NCI-H774 (cell line): Measurements from ENCODE around the gene AKR7A2.

Source experiments
- DNase-seq: peaks from one replicate; lab custom pipeline; 2025; lab: John Stamatoyannopoulos, UW

Gene AKR7A2

GRCh38 chr1:19325368-19325957 is 13.5 kb upstream of the AKR7A2 start:
- DNase-seq = no peak

- no peak for DNase-seq
Observed at GRCh38 chr1:19324665-19324990, 12.7 kb upstream of the AKR7A2 start.

GRCh38 chr1:19323987-19324664 is 12.2 kb upstream of the AKR7A2 start:
- no peak for DNase-seq

DNA sequence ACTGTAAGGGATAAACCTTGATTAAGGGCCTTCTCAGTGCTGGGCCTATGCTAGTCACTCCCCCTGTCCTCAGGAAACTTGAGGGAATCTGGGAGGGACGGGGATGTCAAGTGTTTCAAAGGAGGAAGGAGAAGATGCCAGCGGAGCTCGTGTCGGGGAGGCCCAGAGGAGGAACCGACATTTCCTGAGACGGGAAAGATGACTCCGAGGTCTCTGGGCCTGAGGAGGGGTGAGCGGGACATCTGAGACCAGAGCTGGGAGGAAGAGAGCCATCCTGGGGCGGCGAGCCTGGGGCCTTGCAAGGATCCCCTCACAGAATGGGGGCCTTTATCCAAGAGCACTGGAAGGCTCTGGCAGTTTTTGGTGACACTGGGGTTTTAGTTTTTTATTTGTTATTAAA is 10.5 kb upstream of the AKR7A2 start:
- DNase-seq = no peak

GRCh38 chr1:19321071-19321470 is 9.1 kb upstream of the AKR7A2 start:
- no peak for DNase-seq

GRCh38 chr1:19319196-19319595 is 7.3 kb upstream of the AKR7A2 start:
- no peak for DNase-seq

- DNase-seq = no peak
Observed at GRCh38 chr1:19317126-19317910, 5.4 kb upstream of the AKR7A2 start.

DNA sequence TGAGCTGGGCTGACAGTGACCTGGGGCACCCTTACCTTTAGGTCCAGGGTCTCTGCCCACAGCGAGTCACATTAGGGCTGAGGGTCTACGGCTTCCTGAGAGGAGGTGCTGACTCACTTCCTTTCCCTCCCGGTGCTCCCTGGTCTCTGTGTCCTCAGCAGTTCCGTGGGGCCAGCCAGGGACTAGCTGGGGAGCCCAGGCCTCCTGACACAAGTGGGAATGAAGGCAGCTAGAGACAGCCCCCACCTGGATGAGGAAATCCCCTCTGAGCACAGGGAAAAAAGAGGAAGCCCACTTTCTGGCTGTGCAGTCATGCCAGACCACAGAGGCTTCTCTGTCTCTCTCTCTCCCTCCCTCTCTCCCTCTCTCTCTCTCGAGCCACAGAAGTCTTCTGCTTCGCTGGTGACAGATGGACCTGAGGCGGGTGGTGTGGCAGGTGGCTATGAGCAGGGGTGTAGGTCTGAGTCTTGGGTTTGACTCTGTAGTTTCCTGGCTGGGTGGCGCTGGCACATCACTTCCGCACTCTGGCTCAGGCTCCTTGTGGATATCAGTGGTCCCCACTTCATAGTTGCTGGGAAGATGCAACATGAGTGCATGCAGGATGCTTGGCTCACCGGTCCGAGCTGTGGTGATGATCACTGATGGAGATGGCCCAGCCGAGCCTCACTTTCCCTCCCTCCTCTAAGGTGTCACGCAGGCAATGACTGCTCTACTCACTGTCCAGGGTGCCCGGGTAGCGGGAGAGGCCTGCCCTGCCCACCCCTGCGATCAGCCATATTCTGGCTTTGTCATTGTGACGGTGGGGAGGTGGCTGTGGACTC is 3.6 kb upstream of the AKR7A2 start:
- no peak for DNase-seq

GRCh38 chr1:19313961-19314882 is 2.3 kb upstream of the AKR7A2 start:
- no peak for DNase-seq

- DNase-seq = no peak
Observed at GRCh38 chr1:19313636-19313959, 1.7 kb upstream of the AKR7A2 start.

DNA sequence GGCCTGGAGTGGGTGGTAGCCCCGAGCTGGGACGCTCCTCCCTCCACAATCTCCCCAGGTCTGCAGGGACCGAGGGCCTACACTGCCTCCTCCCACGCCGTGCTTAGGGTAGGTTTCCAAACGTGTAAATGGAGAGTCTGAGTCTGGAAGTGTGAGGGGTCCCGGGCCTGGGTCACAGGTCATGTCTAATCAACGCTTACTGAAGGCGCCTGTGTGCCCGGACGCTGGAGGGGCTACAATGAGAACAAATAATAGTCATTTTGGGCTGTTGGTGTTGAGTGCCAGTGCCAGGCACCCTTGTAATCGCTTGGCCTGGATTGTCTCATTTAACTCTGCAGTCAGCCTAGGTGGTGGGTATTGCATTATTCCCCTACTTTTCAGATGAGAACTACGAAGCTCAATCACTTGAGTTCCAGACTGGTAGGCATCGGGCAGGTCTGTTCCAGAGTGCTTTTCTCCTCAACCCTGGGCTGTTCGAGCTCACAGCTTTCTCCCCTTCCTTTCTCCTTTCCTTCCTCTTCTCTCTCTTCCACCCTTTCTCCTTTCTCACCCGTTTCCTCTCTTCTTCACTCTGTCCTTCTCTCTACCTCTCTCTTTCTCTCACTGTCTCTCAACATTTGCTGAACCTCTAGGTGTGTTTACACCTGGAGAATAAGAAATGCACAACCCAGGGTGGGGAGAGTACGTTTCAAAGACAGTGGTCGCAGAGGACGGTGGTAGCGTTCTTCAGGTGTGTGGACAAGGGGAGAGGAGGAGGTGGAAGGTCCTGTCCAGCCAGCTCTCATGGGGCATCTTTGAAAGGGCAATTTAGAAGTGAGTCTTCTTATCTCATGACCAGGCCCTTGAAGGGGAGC is 1.1 kb upstream of the AKR7A2 start:
- no peak for DNase-seq

DNA sequence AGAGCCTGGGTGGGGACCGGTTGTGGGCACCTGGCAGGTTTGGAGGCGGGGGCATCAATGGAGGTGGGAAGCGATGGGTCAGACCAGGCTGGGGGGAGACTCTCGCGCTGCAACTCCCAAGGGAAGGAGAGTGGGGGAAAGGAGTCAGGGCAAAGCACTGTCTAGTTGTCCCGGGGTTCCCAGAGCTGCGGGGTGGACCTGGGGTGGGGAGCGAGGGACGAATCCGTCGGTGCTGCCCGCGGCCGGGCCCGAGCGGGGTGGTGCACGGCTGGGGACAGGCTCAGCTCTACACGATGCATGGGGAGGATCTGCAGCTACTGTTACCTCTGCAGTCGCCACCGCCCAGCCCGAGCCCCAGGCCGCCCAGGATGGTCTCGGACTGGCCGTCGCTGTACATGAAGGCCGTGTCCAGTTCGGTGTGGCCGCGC is 427 bp downstream of the AKR7A2 start:
- DNase-seq = no peak

DNA sequence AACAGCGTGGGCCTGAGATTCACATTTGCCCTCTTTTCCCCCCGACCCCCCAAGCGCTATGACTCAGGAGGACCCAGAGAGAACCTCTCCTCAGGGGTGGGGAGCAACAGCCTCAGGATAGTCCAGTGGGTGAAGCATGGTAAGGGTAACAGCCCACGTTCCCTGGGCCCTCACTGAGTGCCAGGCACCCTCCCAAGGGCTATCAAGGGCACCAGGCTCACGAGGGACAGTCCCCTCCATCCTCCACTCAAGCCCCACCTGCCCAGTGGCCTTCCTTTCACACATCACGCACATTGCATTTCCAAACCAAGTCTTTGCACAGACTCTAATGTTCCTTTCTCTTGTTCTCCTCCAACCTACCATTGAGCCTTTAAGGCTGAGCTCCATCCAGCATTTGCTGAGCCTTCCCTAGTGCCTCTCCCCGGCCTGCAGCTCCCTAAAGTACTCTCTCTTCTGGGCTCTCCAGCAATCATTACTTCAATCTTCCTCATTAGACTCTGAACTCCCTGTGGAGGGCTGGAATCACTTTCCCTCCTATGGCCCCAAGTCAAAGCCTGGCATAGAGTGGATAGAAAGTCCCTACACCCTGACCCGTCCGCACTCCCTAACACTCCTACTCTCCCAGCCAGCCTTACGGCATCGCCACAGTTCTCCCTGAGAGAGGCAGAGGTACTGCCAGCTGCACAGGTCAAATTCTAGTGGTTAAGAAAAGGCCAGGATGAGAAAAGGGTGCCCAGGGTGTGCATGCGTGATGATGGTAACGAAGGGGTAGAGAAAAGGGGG is 1.0 kb downstream of the AKR7A2 start:
- no peak for DNase-seq

DNA sequence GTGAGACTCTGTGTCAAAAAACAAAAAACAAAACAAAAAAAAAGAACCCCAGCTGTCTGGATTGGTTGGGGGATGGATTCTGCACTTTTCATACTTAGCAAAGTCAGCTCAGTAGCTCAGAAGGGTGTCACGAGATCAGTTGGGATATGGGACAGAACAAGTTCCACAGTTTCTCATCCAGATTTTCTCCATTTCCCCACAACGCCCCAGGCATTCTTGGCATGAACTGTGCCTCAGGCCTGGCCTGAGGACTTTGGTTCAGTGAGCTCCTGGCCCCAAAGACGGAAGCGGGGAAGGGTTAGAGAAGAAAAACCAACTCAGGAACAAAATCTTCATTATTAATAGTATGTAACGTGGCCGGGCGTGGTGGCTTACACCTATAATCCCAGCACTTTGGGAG is 1.9 kb downstream of the AKR7A2 start:
- no peak for DNase-seq

DNA sequence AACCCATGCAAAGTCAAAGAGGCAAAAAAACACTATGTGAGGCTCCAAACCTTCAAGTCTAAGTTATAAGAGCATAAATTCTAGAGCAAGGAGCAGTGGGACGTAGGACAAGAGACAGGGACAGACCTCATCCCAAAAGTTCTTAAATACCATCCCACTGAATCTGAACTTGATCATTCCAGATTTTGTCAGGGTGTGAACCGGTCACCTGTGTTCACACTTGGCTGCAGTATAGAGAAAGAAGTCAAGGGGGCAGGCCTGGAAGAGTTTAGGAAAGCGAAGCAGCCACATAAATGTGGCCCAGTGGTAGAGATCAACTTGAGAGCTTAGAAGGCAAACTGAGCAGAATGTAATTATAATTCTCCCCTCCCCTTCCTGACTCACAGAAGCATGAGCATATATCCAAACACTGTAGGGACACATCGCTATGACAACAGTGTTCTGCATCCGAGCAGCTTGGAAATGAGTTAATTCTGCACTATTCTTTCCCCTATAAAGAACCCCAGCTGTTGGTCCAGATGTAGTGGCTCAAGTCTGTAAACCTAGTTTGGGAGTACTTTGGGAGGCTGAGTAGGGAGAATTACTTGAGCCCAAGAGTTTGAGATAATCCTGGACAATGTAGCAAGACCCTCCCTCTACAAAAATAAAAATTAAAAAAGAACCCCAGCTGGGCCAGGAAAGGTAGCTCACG is 2.7 kb downstream of the AKR7A2 start:
- no peak for DNase-seq

DNA sequence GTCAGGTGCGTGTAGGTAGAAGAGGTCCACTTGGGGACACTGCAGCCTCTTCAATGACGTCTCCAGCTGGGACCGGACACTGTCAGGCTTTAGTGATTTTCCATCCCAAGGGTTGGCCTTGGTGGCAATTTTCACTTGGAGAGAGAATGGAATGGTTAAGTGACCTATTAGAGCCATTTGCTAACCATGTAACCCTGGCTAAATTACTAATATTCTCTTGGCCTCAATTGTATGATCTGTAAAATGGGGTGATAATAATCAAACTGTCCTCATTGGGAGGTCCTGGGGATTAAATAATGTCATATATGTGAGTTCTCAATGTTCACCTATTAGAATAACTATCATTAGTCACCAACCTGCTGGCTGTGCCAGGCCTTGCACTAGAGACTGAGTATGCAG is 3.4 kb downstream of the AKR7A2 start:
- DNase-seq = no peak

GRCh38 chr1:19307794-19308508 is 4.0 kb downstream of the AKR7A2 start:
- no peak for DNase-seq

DNA sequence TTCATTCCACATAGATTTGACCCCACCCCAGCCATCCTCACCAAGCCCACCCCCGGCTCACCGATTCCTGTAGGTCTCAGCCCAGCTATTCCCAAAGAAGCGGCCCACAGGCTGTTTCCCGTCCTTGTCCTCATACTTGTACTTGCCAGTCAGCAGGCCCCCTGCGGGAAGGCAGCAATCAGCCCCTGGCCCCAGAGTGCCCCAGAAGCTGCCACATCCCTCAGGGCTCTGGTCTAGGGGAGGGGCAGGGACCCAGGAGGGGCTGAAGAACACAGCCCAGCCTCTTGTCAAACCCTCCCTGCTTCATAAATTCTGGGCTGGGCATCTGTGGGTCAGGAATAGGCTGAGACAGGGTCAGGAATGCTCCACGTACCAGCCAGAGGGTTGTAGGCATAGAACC is 5.0 kb downstream of the AKR7A2 start:
- DNase-seq = no peak

- no peak for DNase-seq
Observed at GRCh38 chr1:19305880-19306279, 6.1 kb downstream of the AKR7A2 start.
